Left ventricle myocardium inferior (tissue), 1 donor: ENCODE data around the gene TUBB2A. TPM values are rescaled to one million over a fixed set of nuclear protein-coding genes. Genes with fewer than 3 reads are reported as not detected.
"Not testable (repeated sequence)": the region's sequence is repeated elsewhere in the genome, so short reads cannot be mapped to it uniquely, and the experiment has no call there.

Experiments
- DNase-seq: peaks from one replicate; pipeline ENCODE4 v3.0.0-alpha.2; 2020
- H3K27ac ChIP-seq: fragments of 200-600 bp; replicated peaks from 2 replicates; pipeline ENCODE4 v1.8.0; 2021
- H3K27me3 ChIP-seq: fragments of 200-600 bp; 2 replicates; pipeline ENCODE4 v1.8.0; 2021; ENCODE audit warnings: low read depth
- H3K36me3 ChIP-seq: fragments of 200-600 bp; 2 replicates; pipeline ENCODE4 v1.8.0; 2021
- H3K4me1 ChIP-seq: fragments of 200-600 bp; 2 replicates; pipeline ENCODE4 v1.8.0; 2021
- H3K4me3 ChIP-seq: fragments of 200-600 bp; 2 replicates; pipeline ENCODE4 v1.8.0; 2021; ENCODE audit warnings: mild to moderate bottlenecking, moderate library complexity
- H3K9me3 ChIP-seq: fragments of 200-600 bp; replicated peaks from 2 replicates; pipeline ENCODE4 v1.8.0; 2021
- CTCF ChIP-seq: fragments of 200-600 bp; IDR thresholded peaks from 2 replicates; pipeline ENCODE4 v1.8.0; 2021; ENCODE audit warnings: antibody characterized with exemption, mild to moderate bottlenecking, borderline replicate concordance
- intact Hi-C: fragments of 100-400 bp; cut with micrococcal nuclease; formaldehyde crosslinking; loops from one replicate; pipeline ENCODE4 v1.11.0; 2022
- total RNA-seq: library from RNA; stranded (reverse); fragmentation: NEBNext Ultra II Directional; extraction: Animal tissue kit (Norgen Biotek cat#: 25700); gene quantifications from one replicate; pipeline ENCODE4 v1.2.1, GENCODE V29; 2021
- donor health status: DM: no; HTN: yes; CAD: no; lungs with severe emphysema.

TUBB2A gene
- total RNA-seq, 1 donor from 2014 or later, result 13.9 TPM

- Histone ChIP-seq H3K4me3 (no peak overlapping the region), H3K9me3 (peaks cover 21% of the 10 kb centered on the region), H3K36me3 (no peaks in the 10 kb centered on the region), H3K27me3 (peaks cover 15% of the 10 kb centered on the region), H3K4me1 (no peaks in the 10 kb centered on the region), H3K27ac (no peak overlapping the region)
- intact Hi-C loops, result no loop called here
- DNase-seq, result no peak
- no peak for TF ChIP-seq CTCF
These were observed 44.0 kb upstream of the TUBB2A start for GRCh38 chr6:3201388-3201787.

- no peak overlapping the region for H3K27ac ChIP-seq
- peaks cover 21% of the 10 kb centered on the region for H3K9me3 ChIP-seq
- H3K4me1 ChIP-seq, result no peaks in the 10 kb centered on the region
- no peak for TF ChIP-seq CTCF
- no peak for DNase-seq
- no peaks in the 10 kb centered on the region for H3K36me3 ChIP-seq
- intact Hi-C loops, result no loop called here
- peaks cover 9% of the 10 kb centered on the region for H3K27me3 ChIP-seq
- H3K4me3 ChIP-seq, result no peak overlapping the region
These were observed 43.3 kb upstream of the TUBB2A start for GRCh38 chr6:3200682-3201081.

- DNase-seq, result no peak
- TF ChIP-seq CTCF, result no peak
- Histone ChIP-seq H3K36me3 (no peaks in the 10 kb centered on the region), H3K4me1 (peaks cover 9% of the 10 kb centered on the region), H3K27ac (no peak overlapping the region), H3K27me3 (peaks cover 6% of the 10 kb centered on the region), H3K9me3 (peaks cover 15% of the 10 kb centered on the region), H3K4me3 (no peak overlapping the region)
- intact Hi-C loops, result no loop called here
These were observed 42.0 kb upstream of the TUBB2A start for GRCh38 chr6:3199382-3199781.

GRCh38 chr6:3197734-3198133 is 40.4 kb upstream of the TUBB2A start:
- H3K36me3 ChIP-seq, DNase-seq, intact Hi-C loops, H3K4me1 ChIP-seq, H3K27ac ChIP-seq, H3K4me3 ChIP-seq, H3K27me3 ChIP-seq: not testable (repeated sequence)
- peaks cover 11% of the 10 kb centered on the region for H3K9me3 ChIP-seq

GRCh38 chr6:3196770-3197169 is 39.4 kb upstream of the TUBB2A start:
- no peak for DNase-seq
- intact Hi-C loops, result no loop called here

More at GRCh38 chr6:3196770-3197169, 39.4 kb upstream of the TUBB2A start:
- Histone ChIP-seq H3K27ac (no peak overlapping the region), H3K4me3 (no peak overlapping the region), H3K4me1 (peaks cover 9% of the 10 kb centered on the region), H3K9me3 (peaks cover 11% of the 10 kb centered on the region), H3K27me3 (no peaks in the 10 kb centered on the region), H3K36me3 (no peaks in the 10 kb centered on the region)
- no peak for TF ChIP-seq CTCF
